ENCODE data around the gene PTK6. TPM values are rescaled to one million over a fixed set of nuclear protein-coding genes. Genes with fewer than 3 reads are reported as not detected.

The PTK6 gene
- total RNA-seq, 1 donor from 2014 or later, result 0.33 TPM

GRCh38 chr20:63538204-63539091, 1.3 kb upstream of the PTK6 start:
- H3K4me3 ChIP-seq (ENCODE audit: low read depth, low read length), result peak overlapping the region; percentile 22
- peaks cover 24% of the 10 kb centered on the region for H3K27me3 ChIP-seq (ENCODE audit: control insufficient read depth, insufficient read depth, low read length)
- no peaks in the 10 kb centered on the region for H3K36me3 ChIP-seq (ENCODE audit: control insufficient read depth, insufficient read depth, low read length)
- TF ChIP-seq CTCF (IDR thresholded peaks at IDR 0.05; ENCODE audit: insufficient read depth, low read length, poor library complexity, severe bottlenecking), result no peak
- DNase-seq (ENCODE audit: low read depth), result no peak

DNA sequence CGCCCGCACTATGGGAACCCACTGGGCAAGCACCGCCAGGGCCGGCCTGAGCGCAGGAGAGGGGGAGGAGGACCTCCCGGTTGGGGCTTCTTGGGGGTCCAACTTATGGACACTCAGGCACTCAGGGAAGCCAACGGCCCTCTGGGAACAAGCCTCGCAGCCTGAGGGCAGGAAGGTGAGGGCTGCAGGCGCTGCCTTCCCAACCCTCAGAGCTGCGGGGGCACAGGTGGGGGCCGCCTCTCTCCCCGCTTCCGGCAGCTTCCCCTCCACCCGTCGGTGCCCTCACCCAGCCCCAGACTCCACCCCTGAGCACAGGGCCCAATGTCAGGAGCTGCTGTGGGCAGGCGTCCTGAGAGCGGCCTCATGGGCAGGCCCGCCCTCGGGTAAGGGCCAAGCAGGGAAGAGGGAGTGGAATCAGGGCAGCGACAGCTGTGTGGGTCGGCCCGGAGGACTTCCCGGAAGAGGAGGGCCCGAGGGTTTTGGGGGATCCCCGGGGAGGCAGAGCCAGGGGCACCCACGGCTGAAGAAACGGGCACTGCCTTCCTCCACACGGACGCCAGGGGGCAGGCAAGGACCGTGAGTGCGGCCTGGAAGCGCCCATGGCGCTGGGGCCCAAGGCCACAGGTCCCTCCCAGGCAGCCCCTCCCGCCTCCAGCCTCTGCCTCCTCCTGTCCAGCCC, 488 bp upstream of the PTK6 start:
- TF ChIP-seq CTCF (IDR thresholded peaks at IDR 0.05; ENCODE audit: insufficient read depth, low read length, poor library complexity, severe bottlenecking), result peak; percentile 88
- Histone ChIP-seq H3K27me3 (ENCODE audit: control insufficient read depth, insufficient read depth, low read length) (peaks cover 26% of the 10 kb centered on the region), H3K36me3 (ENCODE audit: control insufficient read depth, insufficient read depth, low read length) (no peaks in the 10 kb centered on the region), H3K4me3 (ENCODE audit: low read depth, low read length) (peak overlapping the region; percentile 22)
- DNase-seq (ENCODE audit: low read depth), result peak; percentile 61

DNA sequence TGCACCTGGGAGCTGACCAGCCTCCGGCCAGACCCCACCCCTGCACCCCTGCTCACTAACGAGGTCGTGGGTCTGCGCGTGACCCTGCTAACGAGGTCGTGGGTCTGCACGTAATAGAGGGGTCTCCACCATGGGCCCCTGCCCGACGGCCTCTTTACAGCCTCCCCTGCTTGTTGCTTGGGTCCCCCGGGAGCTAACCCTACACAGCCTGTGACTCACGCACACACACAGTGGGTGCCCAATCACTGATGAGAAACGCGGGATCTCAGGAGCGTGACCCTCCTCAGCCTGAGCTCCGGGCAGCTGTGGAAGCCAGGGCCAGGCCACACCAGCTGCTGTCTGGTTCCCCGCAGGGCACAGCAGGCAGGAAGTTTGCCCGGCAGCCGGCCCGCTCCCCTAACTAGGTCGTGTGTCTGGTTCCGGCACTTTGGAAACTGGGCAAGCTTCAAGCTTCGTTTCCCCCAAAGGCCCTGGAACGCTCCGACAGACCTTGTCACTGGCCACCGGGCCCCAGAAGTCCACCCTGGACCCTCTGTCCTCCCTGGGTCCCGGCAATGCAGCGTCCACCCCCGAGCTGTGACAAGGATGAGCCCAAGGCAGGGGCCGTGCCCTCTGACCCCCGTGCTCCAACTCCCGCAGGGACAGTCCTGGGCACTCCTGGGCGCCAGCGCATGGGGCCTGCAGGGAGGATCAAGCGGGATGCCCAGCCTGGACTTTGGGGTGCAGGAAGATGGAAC, 767 bp downstream of the PTK6 start:
- DNase-seq (ENCODE audit: low read depth), result no peak
- no peak overlapping the region for H3K4me3 ChIP-seq (ENCODE audit: low read depth, low read length)
- H3K36me3 ChIP-seq (ENCODE audit: control insufficient read depth, insufficient read depth, low read length), result no peaks in the 10 kb centered on the region
- peaks cover 29% of the 10 kb centered on the region for H3K27me3 ChIP-seq (ENCODE audit: control insufficient read depth, insufficient read depth, low read length)
- TF ChIP-seq CTCF (IDR thresholded peaks at IDR 0.05; ENCODE audit: insufficient read depth, low read length, poor library complexity, severe bottlenecking), result no peak

GRCh38 chr20:63534831-63535651, 2.1 kb downstream of the PTK6 start:
- H3K4me3 ChIP-seq (ENCODE audit: low read depth, low read length), result no peak overlapping the region
- no peaks in the 10 kb centered on the region for H3K36me3 ChIP-seq (ENCODE audit: control insufficient read depth, insufficient read depth, low read length)
- DNase-seq (ENCODE audit: low read depth), result no peak
- no peak for TF ChIP-seq CTCF (IDR thresholded peaks at IDR 0.05; ENCODE audit: insufficient read depth, low read length, poor library complexity, severe bottlenecking)
- H3K27me3 ChIP-seq (ENCODE audit: control insufficient read depth, insufficient read depth, low read length), result peaks cover 24% of the 10 kb centered on the region

- Histone ChIP-seq H3K27me3 (ENCODE audit: control insufficient read depth, insufficient read depth, low read length) (peaks cover 28% of the 10 kb centered on the region), H3K4me3 (ENCODE audit: low read depth, low read length) (no peak overlapping the region), H3K36me3 (ENCODE audit: control insufficient read depth, insufficient read depth, low read length) (no peaks in the 10 kb centered on the region)
- no peak for DNase-seq (ENCODE audit: low read depth)
- no peak for TF ChIP-seq CTCF (IDR thresholded peaks at IDR 0.05; ENCODE audit: insufficient read depth, low read length, poor library complexity, severe bottlenecking)
These were observed 2.7 kb downstream of the PTK6 start for GRCh38 chr20:63534427-63534830.
